GM12874 (cell line): Measurements from ENCODE around the gene C16orf54.

Experiments
- CTCF ChIP-seq: IDR thresholded peaks from 2 replicates; pipeline ENCODE4 v1.5.1; 2011; ENCODE audit warnings: low read depth, mild to moderate bottlenecking, control low read depth, low read length, moderate library complexity; ENCODE audit not compliant: insufficient read depth

C16orf54 gene

GRCh38 chr16:29730649-29731048 is 15.1 kb downstream of the C16orf54 start:
- TF ChIP-seq CTCF, result no peak

GRCh38 chr16:29729116-29729521 is 16.7 kb downstream of the C16orf54 start:
- peak; percentile 43; the same call in 1 of the 2 replicates for TF ChIP-seq CTCF

GRCh38 chr16:29727452-29727851 is 18.3 kb downstream of the C16orf54 start:
- TF ChIP-seq CTCF, result no peak

DNA sequence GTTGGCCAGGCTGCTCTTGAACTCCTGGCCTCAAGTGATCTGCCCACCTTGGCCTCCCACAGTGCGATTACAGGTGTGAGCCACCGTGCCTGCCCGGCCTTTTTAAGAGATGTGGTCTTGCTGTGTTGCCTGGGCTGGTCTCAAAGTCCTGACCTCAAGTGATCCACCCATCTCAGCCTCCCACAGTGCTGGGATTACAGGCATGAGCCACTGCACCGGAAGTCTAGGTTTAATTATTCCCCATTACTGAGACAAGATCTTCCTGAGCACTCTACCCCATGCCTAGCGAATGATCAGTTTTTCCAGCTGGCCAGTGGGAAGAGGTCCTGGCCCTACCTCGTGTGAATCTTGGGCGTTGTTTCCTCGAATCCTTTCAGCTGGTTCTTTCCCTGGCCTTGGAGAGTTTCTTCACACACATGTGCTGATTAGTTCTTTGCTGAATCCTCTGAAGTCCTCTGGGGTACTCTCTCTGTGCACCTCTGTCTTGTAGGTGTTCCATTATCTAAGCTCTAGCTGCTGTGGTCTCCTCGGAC is 18.9 kb downstream of the C16orf54 start:
- TF ChIP-seq CTCF, result no peak

GRCh38 chr16:29721167-29721879 is 24.5 kb downstream of the C16orf54 start:
- TF ChIP-seq CTCF, result peak; percentile 63

GRCh38 chr16:29720703-29721102 is 25.1 kb downstream of the C16orf54 start:
- no peak for TF ChIP-seq CTCF

DNA sequence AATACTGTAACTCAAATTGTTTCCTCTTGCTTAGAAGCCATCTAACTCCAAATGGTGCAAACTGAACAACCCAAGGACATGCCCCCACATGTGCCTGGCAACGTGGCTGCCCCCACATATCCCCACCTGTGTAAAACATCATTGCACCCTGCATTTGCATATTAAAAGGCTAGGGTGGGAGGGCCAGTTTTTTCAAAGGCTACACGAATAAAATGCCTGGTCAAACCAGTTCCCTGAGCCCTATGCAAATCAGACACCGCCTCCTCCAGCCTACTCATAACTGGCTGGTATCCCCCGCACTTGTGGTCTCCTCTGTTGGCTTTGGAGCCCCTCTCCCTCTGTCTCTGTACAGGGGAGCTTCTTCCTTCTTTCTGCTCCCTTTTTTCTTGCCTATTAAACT is 26.7 kb downstream of the C16orf54 start:
- no peak for TF ChIP-seq CTCF
